Measurements from ENCODE around the gene RUSC1.

DNA sequence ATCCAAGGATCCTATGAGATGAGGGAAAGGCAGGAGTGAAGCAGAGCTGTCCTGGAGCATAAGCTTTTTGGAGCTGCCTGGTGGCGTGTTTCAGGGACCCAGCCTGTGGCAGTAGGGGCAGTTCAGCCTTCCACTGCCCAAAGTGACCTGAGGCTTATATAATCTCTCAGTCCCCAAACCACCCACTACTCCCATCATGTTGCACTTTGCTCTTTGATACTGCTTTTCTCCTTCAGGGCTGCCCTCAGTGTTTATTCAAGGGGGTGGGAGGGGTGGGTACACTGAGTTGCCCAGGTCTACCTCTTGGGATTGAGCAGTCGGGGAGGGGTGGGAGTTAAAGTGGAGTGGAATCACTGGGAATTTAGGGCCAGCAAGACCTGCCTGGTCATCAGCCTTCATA is 34.1 kb upstream of the RUSC1 start:
- TF ChIP-seq CTCF (IDR thresholded peaks at IDR 0.05), result no peak
- no peak for TF ChIP-seq POLR2A (IDR thresholded peaks at IDR 0.05)
- TF ChIP-seq POLR2AphosphoS5 (IDR thresholded peaks at IDR 0.05), result no peak
